Measurements from ENCODE around the gene METAP1D. TPM values are rescaled to one million over a fixed set of nuclear protein-coding genes. Genes with fewer than 3 reads are reported as not detected.

Gene METAP1D
- total and polyA plus RNA-seq, 12 donors = 1.7 to 21.8 (median 7.8) TPM

GRCh38 chr2:171956135-171956825 is 43.5 kb upstream of the METAP1D start:
- Histone ChIP-seq H3K36me3 (replicated peaks in 1 of 2) (no peaks in the 10 kb centered on the region), H3K4me3 (no peak overlapping the region), H3K27me3 (no peaks in the 10 kb centered on the region), H3K9me3 (replicated peaks in 1 of 3) (no peaks in the 10 kb centered on the region), H3K4me1 (replicated peaks in 1 of 2) (peaks cover 4 to 14% of the 10 kb centered on the region in 2 donors), H3K27ac (peak overlapping the region in 2 of 5 donors; percentile 17 to 36)
- TF ChIP-seq POLR2A (IDR thresholded peaks at IDR 0.05) (no peak), CTCF (IDR thresholded peaks at IDR 0.05) (no peak)
- peak in 1 of 7 donors; percentile 8 for DNase-seq
- WGBS, 4 donors = 85 to 96% (median 91%) methylated on average over 7 of the region's 7 CpGs
- intact Hi-C loops (cut with DNase I) = no loop called here

- Histone ChIP-seq H3K27me3 (no peaks in the 10 kb centered on the region), H3K4me1 (replicated peaks in 1 of 2) (peaks cover 4 to 17% of the 10 kb centered on the region in 2 donors), H3K9me3 (replicated peaks in 1 of 3) (no peaks in the 10 kb centered on the region), H3K27ac (no peak overlapping the region), H3K36me3 (replicated peaks in 1 of 2) (no peaks in the 10 kb centered on the region), H3K4me3 (no peak overlapping the region)
- DNase-seq = no peak
- TF ChIP-seq POLR2A (IDR thresholded peaks at IDR 0.05) = no peak
- no peak for TF ChIP-seq CTCF (IDR thresholded peaks at IDR 0.05)
- intact Hi-C loops (cut with DNase I) = no loop called here
- WGBS, 4 donors = 93 to 98% (median 95%) methylated on average over 2 of the region's 2 CpGs
These were observed 42.7 kb upstream of the METAP1D start for GRCh38 chr2:171957061-171957460.

GRCh38 chr2:171958475-171958874 is 41.3 kb upstream of the METAP1D start:
- no peak for DNase-seq
- H3K9me3 ChIP-seq (replicated peaks in 1 of 3) = no peaks in the 10 kb centered on the region
- 84 to 90% (median 88%) methylated on average over 3 of the region's 3 CpGs for whole genome bisulfite sequencing, 4 donors
- H3K27me3 ChIP-seq = no peaks in the 10 kb centered on the region
- H3K4me3 ChIP-seq = no peak overlapping the region
- no peaks in the 10 kb centered on the region for H3K36me3 ChIP-seq (replicated peaks in 1 of 2)
- H3K27ac ChIP-seq = no peak overlapping the region
- TF ChIP-seq POLR2A (IDR thresholded peaks at IDR 0.05) (no peak), CTCF (IDR thresholded peaks at IDR 0.05) (no peak)
- peaks cover 4 to 17% of the 10 kb centered on the region in 2 donors for H3K4me1 ChIP-seq (replicated peaks in 1 of 2)
- intact Hi-C loops (cut with DNase I) = no loop called here

- DNase-seq = no peak
- peaks cover 4 to 16% of the 10 kb centered on the region in 2 donors for H3K4me1 ChIP-seq (replicated peaks in 1 of 2)
- H3K36me3 ChIP-seq (replicated peaks in 1 of 2) = no peaks in the 10 kb centered on the region
- TF ChIP-seq POLR2A (IDR thresholded peaks at IDR 0.05) (no peak), CTCF (IDR thresholded peaks at IDR 0.05) (no peak)
- no peaks in the 10 kb centered on the region for H3K9me3 ChIP-seq (replicated peaks in 1 of 3)
- no peaks in the 10 kb centered on the region for H3K27me3 ChIP-seq
- 63 to 87% (median 80%) methylated on average over 2 of the region's 2 CpGs for WGBS, 4 donors
- no peak overlapping the region for H3K4me3 ChIP-seq
- intact Hi-C loops (cut with DNase I) = no loop called here
- no peak overlapping the region for H3K27ac ChIP-seq
These were observed 39.8 kb upstream of the METAP1D start for GRCh38 chr2:171959998-171960397.
